ENCODE results near the gene ZC3HAV1.
"Not testable (repeated sequence)": the region's sequence is repeated elsewhere in the genome, so short reads cannot be mapped to it uniquely, and the experiment has no call there.

Gene ZC3HAV1

DNA sequence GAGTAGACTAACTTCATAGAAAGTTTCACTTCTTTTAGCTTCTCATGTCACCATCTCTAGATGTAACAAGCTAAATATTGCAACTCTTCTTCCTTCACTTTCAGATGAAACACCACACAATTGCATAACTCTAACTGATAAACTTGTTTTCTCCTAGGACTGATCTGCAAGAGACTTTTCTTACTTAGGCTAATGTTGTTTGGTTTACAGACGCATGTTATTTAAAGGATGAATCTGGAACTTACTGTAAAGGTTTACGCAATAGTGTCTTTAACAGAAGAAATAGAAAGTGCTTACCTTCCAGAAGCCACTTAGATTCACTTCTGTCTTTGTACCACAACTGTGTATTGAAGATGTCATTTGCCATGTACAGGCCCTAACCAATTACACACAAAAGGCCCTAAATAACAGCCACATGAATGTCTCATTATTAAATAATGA is 22.1 kb upstream of the ZC3HAV1 start:
- DNase-seq (ENCODE audit: low read depth), result no peak
- TF ChIP-seq, protein P1, sequence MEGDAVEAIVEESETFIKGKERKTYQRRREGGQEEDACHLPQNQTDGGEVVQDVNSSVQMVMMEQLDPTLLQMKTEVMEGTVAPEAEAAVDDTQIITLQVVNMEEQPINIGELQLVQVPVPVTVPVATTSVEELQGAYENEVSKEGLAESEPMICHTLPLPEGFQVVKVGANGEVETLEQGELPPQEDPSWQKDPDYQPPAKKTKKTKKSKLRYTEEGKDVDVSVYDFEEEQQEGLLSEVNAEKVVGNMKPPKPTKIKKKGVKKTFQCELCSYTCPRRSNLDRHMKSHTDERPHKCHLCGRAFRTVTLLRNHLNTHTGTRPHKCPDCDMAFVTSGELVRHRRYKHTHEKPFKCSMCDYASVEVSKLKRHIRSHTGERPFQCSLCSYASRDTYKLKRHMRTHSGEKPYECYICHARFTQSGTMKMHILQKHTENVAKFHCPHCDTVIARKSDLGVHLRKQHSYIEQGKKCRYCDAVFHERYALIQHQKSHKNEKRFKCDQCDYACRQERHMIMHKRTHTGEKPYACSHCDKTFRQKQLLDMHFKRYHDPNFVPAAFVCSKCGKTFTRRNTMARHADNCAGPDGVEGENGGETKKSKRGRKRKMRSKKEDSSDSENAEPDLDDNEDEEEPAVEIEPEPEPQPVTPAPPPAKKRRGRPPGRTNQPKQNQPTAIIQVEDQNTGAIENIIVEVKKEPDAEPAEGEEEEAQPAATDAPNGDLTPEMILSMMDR (conservative IDR thresholded peaks at IDR 0.05; ENCODE audit: low read depth, low read length), result no peak
- no peak overlapping the region for H3K4me3 ChIP-seq (ENCODE audit: low read depth, low read length)

DNA sequence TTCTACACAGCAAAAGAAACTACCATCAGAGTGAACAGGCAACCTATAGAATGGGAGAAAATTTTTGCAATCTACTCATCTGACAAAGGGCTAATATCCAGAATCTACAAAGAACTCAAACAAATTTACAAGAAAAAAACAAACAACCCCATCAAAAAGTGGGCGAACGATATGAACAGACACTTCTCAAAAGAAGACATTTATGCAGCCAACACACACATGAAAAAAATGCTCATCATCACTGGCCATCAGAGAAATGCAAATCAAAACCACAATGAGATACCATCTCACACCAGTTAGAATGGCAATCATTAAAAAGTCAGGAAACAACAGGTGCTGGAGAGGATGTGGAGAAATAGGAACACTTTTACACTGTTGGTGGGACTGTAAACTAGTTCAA is 20.3 kb upstream of the ZC3HAV1 start:
- H3K4me3 ChIP-seq (ENCODE audit: low read depth, low read length); DNase-seq (ENCODE audit: low read depth): not testable (repeated sequence)

DNA sequence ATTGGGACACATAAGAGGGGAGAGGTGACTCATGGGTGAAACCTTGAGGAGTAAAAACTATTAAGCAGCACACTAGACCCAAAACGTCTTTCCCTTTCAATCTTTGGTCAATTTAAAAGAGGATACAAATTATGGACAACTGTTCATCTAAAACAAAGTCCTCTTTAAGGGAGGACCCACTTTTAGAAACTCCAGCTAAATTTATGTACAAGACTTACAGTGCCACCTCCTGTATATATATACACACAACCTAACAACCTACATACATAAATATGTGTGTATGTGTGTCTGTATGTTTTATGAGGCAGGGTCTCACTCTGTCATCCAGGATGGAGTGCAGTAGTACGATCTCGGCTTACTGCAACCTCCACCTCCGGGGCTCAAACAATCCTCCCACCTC is 18.1 kb upstream of the ZC3HAV1 start:
- peak; percentile 39 for DNase-seq (ENCODE audit: low read depth)
- no peak overlapping the region for H3K4me3 ChIP-seq (ENCODE audit: low read depth, low read length)
- TF ChIP-seq, protein P1 (conservative IDR thresholded peaks at IDR 0.05; ENCODE audit: low read depth, low read length), result no peak

DNA sequence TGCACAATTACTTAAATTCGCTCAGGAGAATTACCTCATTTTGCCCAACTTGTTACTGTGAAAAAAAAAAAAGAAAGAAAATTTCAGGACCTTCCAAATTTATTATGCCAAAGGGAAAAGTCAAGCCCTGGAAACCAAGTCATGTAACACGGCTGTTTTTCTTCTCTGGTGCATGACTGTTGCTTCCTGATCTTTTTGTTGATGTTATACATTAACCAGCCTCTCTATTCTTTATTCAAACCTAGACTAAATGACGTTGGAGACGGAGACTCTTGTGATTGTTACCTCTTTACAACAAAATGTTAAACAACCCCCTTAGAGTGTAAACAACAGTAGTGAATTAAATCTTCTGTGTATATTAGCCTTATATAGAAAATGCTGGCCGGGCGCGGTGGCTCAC is 16.1 kb upstream of the ZC3HAV1 start:
- DNase-seq (ENCODE audit: low read depth), result no peak
- TF ChIP-seq, protein P1 (conservative IDR thresholded peaks at IDR 0.05; ENCODE audit: low read depth, low read length), result no peak

DNA sequence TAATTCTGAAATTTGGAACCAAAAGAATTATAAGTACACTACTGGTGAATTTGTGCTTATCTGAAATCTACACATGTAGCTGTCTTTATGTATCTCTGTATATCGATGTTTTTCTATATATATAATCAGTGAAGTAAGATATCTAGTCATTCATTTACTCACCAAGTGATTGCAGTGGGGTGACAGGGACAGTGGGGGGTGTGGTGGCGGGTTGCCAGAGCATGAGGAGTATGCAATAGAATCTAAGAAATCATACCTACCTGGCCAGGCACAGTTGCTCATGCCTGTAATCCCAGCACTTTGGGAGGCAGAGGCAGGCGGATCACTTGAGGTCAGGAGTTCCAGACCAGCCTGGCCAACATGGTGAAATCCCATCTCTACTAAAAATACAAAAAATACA is 15.5 kb upstream of the ZC3HAV1 start:
- DNase-seq (ENCODE audit: low read depth); H3K4me3 ChIP-seq (ENCODE audit: low read depth, low read length): not testable (repeated sequence)

More for the DNA sequence above, 16.1 kb upstream of the ZC3HAV1 start:
- H3K4me3 ChIP-seq (ENCODE audit: low read depth, low read length), result no peak overlapping the region

DNA sequence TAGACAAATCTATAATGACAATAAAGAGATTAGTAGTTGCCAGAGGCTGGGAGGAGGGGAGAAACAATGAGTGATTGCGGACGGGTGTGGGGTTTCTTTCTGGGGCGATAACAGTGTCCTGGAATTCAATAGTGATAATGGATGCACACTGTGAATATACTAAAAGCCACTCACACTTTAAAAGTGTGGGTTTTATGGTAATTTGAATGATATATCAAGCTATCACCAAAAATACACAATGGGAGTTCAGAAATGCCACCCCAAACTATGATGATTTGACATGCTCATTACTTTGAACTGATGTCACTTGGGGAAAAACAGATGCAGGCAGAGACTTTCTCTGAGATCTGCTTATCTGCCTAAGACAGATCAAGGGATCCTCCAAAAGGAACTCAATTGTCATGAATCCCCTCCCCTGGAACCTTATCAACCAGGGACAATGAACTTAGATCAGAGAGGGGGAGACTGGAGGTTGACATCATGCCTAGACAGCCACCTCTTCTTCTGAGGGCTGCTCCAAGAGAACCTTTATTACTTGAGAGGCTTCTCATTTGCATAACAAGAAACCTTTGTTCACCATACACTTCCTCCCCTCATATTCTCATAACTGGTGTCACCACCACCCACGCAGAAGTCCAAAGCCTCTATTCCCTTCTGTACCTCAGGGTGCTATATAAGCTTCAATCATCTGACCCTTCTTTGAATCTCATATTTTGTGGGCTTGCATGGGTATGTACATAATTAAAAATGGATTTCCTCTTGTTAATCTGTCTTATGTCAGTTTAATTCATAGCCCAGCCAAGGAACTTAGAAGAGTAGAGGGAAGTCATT is 14.8 kb upstream of the ZC3HAV1 start:
- H3K4me3 ChIP-seq (ENCODE audit: low read depth, low read length), result no peak overlapping the region
- DNase-seq (ENCODE audit: low read depth), result no peak
- TF ChIP-seq, protein P1 (conservative IDR thresholded peaks at IDR 0.05; ENCODE audit: low read depth, low read length), result no peak

DNA sequence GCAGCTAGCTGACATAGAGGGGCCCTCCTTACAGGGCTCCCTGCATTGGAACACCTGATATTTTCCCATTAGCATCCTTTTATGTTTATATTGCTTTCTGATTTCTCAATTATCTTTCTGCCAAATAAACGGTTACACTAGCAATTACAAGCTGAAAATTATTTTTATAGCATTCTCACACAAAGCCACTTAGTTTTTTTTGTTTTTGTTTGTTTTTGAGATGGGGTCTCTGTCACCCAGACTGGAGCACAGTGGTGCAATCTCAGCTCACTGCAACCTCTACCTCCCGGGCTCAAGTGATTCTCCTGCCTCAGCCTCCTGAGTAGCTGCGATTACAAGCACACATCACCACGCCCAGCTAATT is 9.9 kb upstream of the ZC3HAV1 start:
- no peak overlapping the region for H3K4me3 ChIP-seq (ENCODE audit: low read depth, low read length)
- TF ChIP-seq, protein P1 (conservative IDR thresholded peaks at IDR 0.05; ENCODE audit: low read depth, low read length), result no peak
- no peak for DNase-seq (ENCODE audit: low read depth)

DNA sequence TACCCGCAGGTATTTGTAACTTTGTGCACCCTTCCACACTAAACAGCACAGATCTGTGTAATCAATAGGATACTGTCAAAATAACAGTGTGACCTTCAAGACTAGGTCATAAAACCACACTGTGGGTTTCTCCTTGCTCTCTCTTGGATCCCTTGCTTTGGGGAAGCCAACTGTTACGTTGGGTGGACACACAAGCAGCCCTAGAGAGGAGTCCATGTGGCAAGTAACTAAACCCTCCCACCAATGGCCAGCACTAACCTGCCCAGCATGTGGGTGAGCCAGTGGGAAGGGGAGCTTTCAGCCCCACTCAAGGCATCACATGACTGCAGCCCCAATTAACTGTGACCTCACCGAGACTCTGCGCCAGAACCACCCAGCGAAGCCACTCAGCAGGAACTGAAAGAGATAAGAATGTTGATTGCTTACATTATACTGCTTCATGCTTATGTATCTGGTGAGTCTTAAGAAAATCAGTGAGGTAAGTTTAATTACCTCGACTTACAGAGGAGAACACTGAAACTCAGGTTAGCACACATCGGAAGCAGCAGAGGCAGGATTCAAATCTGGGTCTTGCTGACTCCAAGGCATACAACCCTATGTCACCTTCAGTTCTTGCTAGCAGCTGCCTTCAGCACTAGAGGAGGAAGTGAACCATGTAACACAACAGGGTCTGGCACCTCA is 9.4 kb upstream of the ZC3HAV1 start:
- H3K4me3 ChIP-seq (ENCODE audit: low read depth, low read length), result no peak overlapping the region
- peak; percentile 19 for DNase-seq (ENCODE audit: low read depth)
- TF ChIP-seq, protein P1 (conservative IDR thresholded peaks at IDR 0.05; ENCODE audit: low read depth, low read length), result no peak

All from choroid plexus epithelial cell (primary cell).